ENCODE results near the gene GRM6. TPM values are rescaled to one million over a fixed set of nuclear protein-coding genes. Genes with fewer than 3 reads are reported as not detected.

Gene GRM6
- total RNA-seq, 1 donor = not detected

- TF ChIP-seq CTCF (IDR thresholded peaks at IDR 0.05; ENCODE audit: insufficient read depth, low read depth, low read length) = no peak
- no peak overlapping the region for H3K4me3 ChIP-seq (ENCODE audit: low read depth, low read length)
- DNase-seq (ENCODE audit: low read depth) = no peak
These were observed 10.7 kb downstream of the GRM6 start for GRCh38 chr5:178984145-178985072.

- no peak overlapping the region for H3K4me3 ChIP-seq (ENCODE audit: low read depth, low read length)
- no peak for DNase-seq (ENCODE audit: low read depth)
- no peak for TF ChIP-seq CTCF (IDR thresholded peaks at IDR 0.05; ENCODE audit: insufficient read depth, low read depth, low read length)
These were observed 11.4 kb downstream of the GRM6 start for GRCh38 chr5:178983728-178984127.

GRCh38 chr5:178982941-178983340 is 12.2 kb downstream of the GRM6 start:
- no peak overlapping the region for H3K4me3 ChIP-seq (ENCODE audit: low read depth, low read length)
- DNase-seq (ENCODE audit: low read depth) = no peak
- TF ChIP-seq CTCF (IDR thresholded peaks at IDR 0.05; ENCODE audit: insufficient read depth, low read depth, low read length) = no peak

GRCh38 chr5:178981381-178981780 is 13.7 kb downstream of the GRM6 start:
- no peak for TF ChIP-seq CTCF (IDR thresholded peaks at IDR 0.05; ENCODE audit: insufficient read depth, low read depth, low read length)
- H3K4me3 ChIP-seq (ENCODE audit: low read depth, low read length) = no peak overlapping the region
- no peak for DNase-seq (ENCODE audit: low read depth)

- DNase-seq (ENCODE audit: low read depth) = no peak
- no peak overlapping the region for H3K4me3 ChIP-seq (ENCODE audit: low read depth, low read length)
- TF ChIP-seq CTCF (IDR thresholded peaks at IDR 0.05; ENCODE audit: insufficient read depth, low read depth, low read length) = no peak
These were observed 29.6 kb downstream of the GRM6 start for GRCh38 chr5:178965465-178966055.

- DNase-seq (ENCODE audit: low read depth) = no peak
- peak overlapping the region; percentile 78 for H3K4me3 ChIP-seq (ENCODE audit: low read depth, low read length)
- TF ChIP-seq CTCF (IDR thresholded peaks at IDR 0.05; ENCODE audit: insufficient read depth, low read depth, low read length) = no peak
These were observed 53.8 kb downstream of the GRM6 start for GRCh38 chr5:178941361-178941760.

Measured in fibroblast of villous mesenchyme (primary cell).